Right renal cortex interstitium (tissue), 3 donors: Measurements from ENCODE around the gene TOB1. TPM values are rescaled to one million over a fixed set of nuclear protein-coding genes. Genes with fewer than 3 reads are reported as not detected.

ENCODE experiments used
- DNase-seq, 3 donors: peaks; one replicate each; pipeline ENCODE4 v3.0.0-alpha.2; 2013; ENCODE audit warnings: low read depth in 3 of 3, low spot score in 2 of 3
- polyA plus RNA-seq, 3 donors: library from polyadenylated mRNA; unstranded; fragments of 120-200 nt; gene quantifications; one replicate each; pipeline ENCODE4 v1.2.1, GENCODE V29; 2013; ENCODE audit not compliant: insufficient read length in 3 of 3

The TOB1 gene
- polyA plus RNA-seq, 3 donors, result 36.7 to 44.1 (median 37.1) TPM

DNA sequence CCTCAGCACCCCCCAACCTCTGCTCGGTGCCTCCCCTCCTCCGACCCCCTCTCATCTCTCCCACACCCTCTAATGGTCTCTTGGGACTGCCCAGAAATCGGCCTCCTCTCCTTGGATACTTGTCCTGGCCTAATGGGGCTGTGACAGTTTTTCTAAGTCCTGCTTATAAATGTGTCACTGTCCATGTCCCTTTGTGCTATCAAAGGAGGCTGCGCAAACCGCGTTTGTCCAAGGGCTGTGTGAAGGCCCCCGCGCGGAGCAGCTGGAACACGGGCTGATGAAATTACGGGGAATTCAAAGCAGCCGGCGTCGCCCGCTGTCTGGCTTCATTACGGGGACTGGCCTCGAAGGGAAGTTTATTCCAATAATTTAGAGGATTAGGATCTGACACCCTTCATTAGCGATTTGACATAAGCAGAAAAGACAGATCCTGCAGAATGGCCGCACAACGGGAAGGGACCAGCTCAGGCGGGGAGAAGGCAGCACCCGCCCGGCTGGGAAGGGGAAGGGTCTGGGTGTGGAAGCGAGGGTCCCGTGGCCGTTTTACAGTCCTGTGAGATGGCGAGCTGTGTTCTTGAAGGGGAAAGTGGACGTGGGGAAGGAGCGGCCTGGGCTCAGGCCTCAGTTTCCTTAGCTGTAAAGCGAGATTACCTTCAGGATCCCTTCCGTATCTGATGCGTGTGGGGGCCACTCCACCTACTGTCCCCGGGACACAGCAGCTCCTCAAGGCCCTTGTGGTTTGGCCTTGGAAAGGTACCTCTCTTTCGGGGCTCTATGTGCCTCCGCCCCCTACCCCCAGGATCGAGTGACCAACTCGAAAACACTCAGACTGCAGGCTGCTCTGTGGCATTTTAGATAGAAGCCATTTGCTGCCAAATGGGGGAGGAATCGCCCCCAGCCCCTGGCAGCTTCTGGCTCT is 32.4 kb downstream of the TOB1 start:
- DNase-seq, result no peak

DNA sequence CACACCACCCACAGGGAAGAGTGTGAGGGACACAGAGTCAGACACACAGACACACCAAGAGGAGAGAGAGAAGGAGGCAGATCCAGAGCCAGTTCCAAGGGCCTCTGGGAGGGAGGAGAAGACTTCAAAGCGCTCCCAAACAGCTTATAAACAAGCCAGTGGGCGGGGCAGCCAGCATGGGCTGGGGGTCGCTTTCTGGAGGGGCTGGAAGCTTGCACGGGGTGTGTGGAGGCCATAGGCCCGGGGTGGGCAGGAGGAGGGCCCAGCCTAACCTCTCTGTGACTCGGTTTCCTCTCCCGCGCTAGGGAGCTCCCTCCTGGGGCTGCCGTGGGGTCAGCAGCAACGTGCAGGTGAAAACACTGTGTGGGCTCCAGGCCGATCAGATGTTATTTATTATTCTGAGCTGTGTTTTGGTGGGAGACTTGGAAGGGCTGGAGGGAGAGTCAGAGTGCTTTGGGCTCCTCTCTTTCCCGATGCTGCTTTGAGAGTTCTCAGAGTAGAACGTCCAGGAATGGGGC is 33.2 kb downstream of the TOB1 start:
- no peak for DNase-seq

DNA sequence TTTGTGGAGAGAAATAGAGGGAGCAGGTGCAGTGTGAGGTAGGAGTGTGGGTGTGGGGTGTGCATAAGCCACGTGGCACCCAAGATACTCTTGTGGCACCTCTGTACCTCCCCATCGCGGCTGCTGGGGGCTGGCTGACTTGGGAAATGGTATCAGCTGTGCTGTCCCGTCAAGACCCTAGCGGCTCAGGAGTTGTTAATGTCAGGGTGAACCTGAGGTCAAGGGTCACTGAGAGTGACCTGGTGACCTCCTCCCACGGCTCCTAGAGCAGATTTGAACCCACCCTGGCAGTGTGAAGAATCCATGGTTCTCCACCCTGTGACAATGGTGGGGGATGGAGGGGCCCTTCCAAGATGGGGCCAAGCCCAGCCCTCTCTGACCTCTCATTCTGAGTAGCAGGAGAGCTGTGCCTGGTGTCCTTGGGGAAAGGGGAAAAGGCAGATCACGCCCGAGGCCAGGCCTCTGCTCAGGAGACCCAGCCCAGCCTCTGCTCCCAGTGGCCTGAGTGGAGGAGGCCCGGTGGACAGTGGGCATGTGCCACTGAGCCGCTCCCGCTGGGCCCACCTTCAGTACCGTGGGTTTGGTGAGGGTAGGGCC is 33.8 kb downstream of the TOB1 start:
- DNase-seq, result no peak

DNA sequence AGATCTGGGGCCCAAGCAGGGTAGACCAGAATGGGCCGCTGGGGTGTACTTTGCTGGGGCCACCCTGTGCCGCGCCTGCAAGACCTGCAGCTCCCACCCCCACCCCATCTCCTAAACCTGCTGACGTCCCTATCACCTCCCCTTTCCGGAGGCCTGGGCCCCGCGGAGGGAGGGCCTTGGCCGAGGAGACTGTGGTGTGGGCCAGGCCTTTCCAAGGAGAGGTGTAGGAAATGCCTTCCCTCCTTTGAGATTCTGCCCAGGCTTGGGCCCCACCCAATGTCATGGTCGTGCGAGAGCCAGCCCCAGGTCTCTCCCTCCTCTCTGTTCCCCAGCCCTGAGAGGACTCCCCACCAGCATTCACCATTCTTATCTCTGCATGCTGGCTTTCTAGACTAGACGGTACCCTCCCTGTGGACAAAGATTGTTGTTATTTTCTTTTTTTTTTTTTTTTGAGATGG is 34.7 kb downstream of the TOB1 start:
- DNase-seq, result no peak

DNA sequence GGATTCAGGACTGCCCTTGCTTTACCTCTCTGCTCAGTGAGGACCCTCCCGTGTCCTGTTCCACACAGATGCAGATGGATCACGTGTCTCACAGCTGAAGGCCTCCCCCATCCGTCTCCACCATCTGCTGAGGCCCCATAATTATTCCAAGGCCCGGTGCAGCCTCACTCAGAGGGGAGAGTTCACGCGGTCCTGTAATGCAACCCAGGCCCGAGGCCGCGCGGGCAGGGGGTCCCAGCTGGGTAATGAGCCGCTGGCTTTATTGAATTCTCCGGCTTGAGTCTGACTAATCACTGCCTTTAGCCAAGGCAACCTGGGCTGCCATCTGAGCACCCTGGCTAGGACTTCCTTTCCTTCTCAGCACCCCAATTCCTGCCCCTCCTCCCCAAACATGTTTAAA is 35.2 kb downstream of the TOB1 start:
- no peak for DNase-seq

DNA sequence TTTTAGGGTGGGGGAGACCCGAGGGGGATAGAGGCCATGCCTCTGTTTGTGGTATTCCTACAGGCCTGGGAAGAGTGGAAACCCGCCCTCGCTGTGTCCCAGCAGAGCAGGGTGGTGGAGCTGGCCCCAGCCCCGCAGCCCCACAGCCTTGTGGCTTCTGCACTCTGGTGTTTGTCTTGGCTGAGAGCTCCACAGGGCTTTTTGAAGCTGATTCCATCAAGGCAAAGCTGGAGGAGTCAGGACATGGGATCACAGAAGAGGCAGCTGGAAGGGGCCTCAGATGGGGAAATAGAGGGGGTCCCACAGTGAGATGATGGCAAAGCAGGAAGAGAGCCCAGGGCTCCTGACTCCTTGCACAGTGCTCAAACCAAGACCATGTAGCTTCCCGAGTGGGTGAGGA is 35.8 kb downstream of the TOB1 start:
- DNase-seq, result no peak

DNA sequence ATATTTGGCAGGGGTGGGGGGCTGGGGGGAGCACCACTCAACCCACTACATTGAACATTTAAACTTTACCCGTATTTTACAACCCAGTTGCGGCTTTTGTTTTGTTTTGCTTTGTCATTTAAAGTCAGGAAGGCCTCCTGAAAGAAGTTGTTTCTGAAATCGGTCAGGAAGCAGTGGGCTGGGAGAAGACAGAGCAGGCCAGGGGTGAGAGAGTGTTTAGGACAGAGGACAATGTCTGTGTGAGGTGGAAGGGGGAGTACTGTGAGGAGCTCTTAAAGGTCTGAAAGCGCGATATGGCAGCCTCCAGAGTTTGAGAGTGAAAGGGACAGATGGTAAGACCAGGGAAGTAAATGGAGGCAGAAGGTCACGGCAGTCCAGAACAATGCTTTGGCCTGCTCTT is 36.8 kb downstream of the TOB1 start:
- no peak for DNase-seq

DNA sequence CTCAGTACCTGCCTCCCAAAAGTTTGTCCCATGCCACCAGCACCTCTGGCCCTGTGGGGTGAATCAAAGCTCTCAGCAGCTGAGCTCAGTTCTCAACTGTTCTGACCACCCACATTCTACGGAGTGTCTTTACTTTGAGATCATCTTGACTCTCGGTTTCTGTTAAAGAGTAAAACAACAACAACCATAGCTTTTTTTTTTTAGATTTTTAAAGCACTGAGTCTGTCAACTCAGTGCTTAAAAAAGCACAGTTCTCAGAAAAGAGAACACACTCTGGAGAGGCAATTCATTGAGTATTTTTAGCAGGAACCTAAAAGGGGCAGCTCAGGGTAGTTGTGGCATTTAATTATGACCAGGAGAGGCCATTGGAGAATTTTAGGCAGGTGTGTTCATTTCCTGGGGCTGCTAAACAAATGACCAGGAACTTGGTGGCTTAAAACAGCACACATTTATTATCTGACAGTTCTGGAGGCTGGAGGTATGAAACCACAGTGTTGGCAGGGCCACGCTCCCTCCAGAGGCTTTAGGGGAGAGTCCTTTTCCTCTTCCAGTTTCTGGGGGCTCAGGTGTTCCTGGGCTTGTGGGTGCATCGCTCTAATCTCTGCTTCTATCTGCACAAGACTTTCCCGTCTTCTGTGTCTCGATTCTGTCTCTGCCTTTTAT is 37.5 kb downstream of the TOB1 start:
- no peak for DNase-seq

DNA sequence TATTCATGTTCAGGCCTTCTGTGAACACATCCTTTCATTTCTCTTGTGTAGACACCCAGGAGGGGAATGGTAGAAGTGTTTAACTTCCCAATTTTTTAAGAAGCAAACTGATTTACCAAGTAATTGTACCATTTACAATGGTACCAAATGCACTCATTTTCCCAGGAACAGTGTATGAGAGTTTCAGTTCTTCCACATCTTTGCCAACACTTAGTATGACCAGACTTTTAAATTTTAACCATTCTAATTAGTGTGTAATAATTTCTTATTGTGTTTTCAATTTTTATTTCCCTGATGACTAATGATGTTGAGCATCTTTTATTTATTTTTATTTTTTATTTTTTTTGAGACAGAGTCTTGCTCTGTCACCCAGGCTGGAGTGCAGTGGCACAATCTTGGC is 41.0 kb downstream of the TOB1 start:
- DNase-seq, result no peak

DNA sequence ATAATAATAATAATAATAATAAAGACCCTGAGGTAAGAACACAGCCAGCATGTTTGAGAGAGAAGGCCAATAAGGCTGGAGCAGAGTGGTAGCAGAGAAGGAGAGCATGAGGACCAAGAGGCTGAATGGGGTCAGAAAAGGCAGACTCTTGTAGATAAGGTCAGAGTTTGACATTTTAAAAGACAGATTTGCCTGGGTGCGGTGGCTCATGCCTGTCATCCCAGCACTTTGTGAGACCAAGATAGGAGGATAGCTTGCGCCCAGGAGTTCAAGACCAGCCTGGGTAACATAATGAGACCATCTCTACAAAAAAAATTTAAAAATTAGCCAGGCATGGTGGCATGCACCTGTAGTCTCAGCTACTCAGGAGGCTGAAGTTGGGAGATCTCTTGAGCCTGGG is 41.7 kb downstream of the TOB1 start:
- no peak for DNase-seq

DNA sequence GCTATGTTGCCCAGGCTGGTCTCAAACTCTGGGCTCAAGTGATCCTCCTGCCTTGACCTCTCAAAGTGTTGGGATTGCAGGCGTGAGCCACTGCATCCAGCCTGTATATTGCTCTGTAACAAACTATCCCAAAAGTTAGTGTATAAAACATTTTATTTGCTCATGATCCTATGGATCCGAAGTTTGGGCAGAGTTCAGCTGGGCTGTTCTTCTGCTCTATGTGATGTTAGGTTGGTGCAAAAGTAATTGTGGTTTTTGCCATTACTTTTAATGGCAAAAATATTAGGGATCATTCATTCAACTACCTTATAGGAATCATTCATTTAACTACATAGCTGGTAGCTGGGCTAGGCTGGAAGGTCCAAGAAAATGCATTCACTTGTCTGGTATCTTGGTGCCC is 43.6 kb downstream of the TOB1 start:
- no peak for DNase-seq

DNA sequence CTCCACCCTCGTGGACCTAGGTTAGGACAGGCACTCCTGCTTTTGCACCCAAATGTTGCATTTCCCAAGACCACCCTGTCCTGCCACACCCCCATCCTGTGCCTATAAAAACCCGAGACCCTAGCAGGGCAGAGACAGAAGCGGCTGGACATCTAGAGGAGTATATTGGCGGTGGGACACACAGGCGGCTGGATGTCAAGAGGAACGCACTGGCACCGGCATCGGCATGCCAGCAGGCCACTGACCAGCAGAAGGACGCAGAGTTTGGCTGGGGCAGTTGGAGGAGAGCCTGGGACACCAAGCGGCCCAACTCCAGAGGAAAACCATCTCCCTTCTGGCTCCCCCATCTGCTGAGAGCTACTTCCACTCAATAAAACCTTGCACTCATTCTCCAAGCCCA is 45.5 kb downstream of the TOB1 start:
- no peak for DNase-seq

DNA sequence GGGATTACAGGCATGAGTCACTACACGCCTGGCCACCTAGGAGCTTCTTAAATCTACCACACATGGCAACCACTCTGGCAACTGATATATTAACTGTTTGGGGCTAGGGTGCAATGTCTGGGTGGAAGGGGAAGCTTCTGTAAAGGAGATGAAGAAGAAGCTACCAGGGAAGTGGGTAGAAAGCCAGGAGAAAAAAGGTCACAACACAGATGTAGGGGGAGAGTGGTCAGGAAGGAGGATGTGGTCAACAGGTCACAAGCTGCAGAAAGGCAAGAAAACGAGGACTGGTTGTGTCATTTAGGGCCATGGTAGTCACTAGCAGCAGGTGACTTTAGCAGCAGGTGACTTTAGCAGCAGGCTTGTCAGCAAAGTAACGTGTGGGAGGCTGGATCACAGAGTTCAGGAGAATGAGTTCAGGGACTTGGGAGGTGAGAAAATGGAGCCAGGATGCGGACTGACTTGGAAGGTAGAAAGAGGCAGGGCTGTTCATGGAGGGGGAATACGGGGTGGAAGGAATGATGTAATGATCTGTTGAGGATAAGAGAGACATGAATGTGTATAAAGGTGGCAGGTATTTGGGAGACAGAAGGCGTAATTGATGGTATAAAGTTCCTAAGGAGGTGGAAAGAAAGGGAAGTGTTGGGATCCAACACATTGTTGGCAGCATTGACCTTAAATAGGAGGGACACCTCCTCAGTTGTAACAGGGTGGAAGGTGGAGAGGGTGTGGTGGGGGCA is 47.1 kb downstream of the TOB1 start:
- DNase-seq, result no peak

DNA sequence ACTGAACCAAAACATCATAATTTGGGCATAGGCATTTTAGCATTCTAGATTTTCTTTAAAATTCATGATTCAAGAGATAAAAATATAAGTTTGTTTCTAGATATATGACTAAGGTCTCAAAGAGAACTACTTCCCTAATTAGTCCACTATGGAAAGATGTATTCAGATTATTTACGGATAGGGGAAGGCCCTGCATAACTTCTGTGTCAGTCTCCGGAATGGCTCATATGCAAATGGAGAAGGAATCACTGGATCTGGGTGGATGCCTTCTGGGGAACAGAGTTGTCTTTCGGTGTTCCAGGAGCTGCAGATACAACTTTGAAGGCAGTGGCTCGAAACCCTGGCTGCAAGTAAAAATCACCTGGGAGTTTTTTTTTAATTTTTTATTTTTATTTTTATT is 47.9 kb downstream of the TOB1 start:
- no peak for DNase-seq

DNA sequence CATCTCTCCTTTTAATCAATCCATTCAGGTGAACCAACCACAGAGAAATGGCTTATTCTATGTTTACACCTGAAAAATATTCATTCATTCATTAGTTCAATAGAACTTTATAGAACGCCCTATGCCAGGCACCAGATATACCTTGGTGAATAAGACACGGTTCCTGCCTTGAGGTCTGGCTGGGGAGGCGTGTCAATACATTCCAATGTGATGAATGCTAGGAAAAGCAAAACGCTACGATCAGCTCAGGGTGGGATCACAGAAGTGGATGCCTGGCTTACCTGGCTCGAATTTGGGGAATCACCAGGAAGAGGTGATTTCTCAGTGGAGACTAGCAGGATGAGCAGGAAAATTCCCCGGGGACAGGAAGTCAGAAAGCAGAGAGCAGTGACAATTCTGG is 48.3 kb downstream of the TOB1 start:
- no peak for DNase-seq

DNA sequence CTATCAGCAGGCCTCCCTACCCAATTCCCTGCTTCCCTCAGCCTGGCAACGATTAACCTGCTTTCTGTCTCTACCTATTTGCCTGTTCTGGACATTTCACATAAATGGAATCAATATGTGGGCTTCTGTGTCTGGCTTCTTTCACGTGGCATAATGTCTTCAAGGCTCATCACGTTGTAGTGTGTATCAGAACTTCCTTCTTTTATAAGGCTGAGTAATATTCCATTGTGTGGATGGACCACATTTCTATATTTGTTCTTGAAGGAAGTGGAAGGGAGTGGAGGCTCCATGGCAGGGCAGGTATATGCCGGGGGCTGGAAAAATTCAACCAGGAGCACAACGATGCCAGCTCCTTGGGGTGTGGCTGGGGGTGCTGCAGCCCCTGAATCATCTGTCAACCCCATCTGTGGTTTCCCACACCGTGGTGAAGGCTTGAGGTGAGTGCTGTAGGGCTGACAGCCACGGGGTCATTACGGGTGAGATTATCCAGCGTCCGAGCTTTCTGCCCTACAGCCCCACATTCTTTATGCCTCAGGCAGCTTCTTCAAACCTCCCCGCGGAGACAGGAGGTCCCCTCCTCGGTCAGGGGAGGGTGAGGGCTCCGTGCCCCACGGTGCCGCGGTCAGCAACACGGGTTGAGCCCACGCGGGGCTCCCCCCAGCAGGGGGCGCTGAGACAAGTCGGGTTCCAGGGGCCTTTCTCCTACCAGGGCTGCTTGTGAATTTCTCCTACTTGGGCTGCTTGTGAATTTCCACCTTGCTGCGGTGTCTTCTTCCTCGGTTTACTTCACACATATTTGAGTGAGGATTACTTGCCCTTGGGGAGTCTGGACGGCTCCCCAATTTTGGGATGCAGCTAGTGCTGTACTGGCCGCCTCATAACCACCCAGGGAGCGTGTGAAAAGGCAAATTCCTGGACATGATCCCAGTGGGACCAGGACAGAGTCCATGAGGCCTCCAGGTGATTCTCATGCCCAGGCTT is 49.1 kb downstream of the TOB1 start:
- DNase-seq, result no peak

DNA sequence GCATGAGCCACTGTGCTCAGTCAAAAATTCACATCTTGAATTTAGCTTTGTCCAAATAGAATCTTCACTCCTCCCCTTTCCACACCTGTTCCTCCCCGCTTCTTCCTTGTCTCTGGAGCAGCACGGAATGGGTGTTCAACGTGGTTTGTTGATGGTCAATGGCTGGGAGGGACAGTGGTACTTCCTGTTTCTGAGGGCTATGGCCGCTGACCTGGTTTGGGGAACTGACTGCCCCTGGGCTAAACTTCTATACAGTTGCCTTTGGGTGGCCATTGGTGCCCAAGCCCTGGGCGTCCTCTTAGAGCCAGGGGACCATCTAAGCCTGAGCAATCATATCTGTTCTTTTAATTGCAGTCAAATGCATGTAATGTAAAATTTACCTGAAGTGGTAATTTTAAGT is 49.9 kb downstream of the TOB1 start:
- no peak for DNase-seq

DNA sequence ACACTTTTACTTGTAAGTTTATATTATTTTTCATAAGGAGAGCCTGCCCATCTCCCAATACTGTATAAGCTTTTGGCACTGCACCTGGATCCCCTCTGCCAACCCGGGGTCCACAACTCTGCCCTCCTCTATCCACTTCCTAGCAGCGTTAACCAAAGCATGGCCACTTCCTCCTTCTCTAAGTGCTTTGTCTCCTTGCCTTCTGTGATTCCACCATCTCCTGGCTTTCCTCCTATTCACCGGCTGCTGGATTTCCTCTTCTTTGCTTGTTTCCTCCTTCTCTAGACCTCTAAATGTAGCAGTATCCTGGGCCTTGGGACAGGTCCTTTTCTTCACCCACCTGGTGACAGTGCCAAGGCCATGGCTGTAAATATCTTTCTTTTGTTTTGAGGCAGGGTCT is 50.8 kb downstream of the TOB1 start:
- no peak for DNase-seq

DNA sequence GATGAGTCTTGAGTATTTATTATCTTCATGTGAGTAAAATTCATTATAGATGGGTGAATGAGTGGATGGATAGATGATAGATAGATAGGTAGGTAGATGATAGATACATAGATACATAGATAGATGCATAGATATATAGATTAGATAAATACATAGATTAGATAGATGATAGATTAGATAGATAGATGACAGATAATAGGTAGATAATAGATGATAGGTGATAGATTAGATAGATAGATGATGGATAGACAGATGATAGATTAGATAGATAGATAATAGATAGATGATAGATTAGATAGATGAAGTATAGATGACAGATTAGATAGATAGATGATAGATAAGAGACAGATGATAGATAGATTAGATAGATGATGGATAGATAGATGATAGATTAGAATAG is 52.6 kb downstream of the TOB1 start:
- no peak for DNase-seq
